Left hindlimb (tissue), 1 donor: ENCODE measurements around the gene FXYD3.

Source experiments
- DNase-seq: peaks from one replicate; pipeline ENCODE4 v3.0.0-alpha.2; 2018

Gene FXYD3

GRCh38 chr19:35164418-35164817 lies 48.8 kb downstream of the FXYD3 start:
- no peak for DNase-seq

GRCh38 chr19:35165200-35166058 lies 49.8 kb downstream of the FXYD3 start:
- no peak for DNase-seq

DNA sequence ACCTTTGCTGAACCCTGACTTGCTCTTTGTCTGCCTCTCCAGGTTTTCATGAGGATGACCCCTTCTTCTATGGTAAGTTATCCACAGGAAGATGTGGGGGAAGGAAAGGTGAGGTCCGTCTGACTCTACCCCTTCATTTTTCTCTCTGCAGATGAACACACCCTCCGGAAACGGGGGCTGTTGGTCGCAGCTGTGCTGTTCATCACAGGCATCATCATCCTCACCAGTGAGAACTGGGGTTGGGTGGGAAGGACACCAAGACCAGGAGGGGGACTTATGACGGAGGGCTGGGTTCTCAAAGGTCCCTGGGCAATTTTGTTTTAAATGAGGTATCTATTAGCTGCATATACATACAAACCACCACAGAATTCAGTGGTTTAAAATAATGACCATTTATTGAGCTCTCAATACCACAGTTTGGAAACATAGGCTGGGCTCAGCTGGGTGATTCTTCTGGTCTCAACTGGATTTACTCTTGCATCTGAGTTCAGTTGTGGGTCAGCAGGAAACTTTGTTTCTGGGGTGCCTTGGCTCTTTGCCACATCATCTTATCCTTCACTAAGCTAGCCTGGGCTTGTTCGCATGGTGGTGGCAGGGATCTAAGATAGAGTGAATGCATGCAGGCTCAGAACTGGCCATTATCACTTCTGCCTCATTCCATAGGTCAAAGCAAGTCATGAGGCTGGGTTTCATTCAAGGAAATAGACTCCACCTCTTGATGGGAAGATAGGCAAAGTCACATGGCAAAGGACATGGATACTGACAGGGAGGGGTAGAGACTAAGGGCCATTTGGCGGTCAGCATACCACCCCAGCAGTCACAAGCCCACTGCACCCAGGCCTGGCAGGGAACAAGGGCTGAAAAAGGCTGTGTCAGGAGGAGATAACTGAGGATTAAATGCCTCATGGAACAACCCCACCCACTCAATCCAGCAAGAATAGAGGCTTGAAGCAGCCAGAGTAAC lies 50.8 kb downstream of the FXYD3 start:
- DNase-seq = no peak

GRCh38 chr19:35167251-35168119 lies 51.9 kb downstream of the FXYD3 start:
- DNase-seq = no peak

DNA sequence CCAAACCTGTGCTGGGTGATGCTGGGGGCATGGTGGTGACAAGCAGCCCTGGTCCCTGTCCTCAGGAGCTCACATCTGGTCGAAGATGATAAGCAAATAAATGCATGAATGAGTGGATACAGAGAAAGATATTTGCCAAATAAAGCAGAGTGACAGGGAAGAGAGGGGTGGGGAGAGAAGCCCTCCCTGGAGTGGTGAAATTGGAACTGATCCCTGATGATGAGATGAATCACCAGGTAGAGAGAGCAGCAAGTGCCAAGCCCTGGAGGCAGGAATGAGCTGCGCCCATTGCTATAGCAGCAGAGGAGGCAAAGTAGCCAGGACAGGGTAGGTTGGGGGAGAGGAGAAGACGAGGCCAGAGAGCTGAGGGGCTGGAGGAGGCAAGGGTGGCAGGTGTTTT lies 52.6 kb downstream of the FXYD3 start:
- no peak for DNase-seq

DNA sequence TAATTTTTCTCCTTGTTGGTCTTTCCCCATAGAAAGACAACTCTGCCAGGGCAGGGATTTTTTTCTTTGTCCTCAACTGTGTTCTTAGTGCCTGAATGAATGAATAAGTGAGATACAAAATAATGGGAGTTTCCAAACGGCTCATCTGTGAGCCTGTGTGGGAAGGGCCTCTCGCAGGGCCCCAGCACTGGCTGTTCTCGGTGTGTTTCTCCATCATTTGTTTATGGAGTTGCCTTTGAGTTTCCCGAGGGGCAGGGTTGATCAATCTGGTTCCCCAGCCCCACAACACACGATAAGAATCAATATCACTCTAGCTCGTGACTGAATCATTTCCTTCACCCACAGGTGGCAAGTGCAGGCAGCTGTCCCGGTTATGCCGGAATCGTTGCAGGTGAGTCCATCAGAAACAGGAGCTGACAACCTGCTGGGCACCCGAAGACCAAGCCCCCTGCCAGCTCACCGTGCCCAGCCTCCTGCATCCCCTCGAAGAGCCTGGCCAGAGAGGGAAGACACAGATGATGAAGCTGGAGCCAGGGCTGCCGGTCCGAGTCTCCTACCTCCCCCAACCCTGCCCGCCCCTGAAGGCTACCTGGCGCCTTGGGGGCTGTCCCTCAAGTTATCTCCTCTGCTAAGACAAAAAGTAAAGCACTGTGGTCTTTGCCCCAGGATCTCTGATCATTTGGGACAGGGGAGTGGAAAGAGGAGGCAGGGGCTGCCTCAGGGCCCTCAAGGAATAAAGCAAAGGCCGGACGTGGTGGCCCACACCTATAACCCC lies 53.8 kb downstream of the FXYD3 start:
- DNase-seq = no peak

DNA sequence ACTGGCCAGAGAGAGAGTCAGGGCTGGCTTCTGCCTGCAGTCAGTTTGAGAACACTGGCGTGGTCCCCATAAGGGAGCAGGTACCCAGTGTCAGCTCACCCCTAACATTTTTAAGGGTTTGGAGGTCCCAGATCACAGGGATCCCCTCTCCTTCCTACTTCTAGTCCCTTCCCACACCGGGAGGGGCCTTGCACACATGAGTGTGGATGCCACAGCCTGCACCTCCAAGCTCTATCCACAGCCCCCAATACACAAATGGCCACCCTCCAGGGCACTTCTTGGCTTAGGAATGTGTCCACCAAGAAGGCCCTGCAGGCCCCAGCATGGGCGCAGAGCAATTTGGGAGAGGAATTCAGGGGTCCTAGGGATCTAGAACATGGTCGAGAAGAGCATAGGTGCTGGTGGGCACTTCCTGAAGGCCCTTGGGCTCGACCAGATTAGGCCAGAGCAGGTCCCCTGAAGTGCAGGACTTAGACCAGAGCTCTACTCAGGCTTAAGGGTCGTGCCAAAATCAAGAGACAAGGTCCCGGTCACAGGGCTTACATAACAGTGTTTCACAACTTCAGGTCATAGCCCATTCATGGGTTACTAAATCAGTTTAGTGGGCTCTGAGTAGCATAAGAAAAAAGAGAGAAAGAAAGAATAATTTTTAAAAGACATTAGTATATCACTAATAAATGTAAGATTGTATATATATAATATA lies 54.9 kb downstream of the FXYD3 start:
- DNase-seq = no peak

DNA sequence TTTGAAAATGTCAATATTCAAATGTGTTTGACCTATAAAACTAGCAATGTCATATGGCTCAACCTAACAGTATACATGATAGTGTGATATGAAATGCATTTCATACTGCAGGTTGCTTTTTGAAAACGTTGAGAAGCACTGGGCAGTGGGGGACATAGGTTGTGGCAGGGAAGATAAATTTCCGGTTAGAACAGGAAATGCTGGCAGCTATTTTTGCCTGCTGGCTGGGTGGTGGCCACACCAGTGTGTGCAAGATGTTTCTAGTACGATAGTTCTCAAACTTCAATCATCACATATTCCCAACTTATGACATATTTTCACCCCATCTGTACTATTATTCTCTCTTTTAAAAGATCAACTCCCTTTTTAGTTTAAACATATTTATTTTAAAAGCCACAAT lies 56.1 kb downstream of the FXYD3 start:
- DNase-seq = no peak
